ENCODE measurements around the gene SLC26A8. TPM values are rescaled to one million over a fixed set of nuclear protein-coding genes. Genes with fewer than 3 reads are reported as not detected.
"Not testable (repeated sequence)": the region's sequence is repeated elsewhere in the genome, so short reads cannot be mapped to it uniquely, and the experiment has no call there.

The SLC26A8 gene
- total RNA-seq, 4 donors from 2014 or later, result under 0.01 to 0.17 TPM; not detected in 2

- no peaks in the 10 kb centered on the region for H3K36me3 ChIP-seq
- H3K9me3 ChIP-seq, result no peaks in the 10 kb centered on the region
- H3K27me3 ChIP-seq, result no peaks in the 10 kb centered on the region
- DNase-seq (ENCODE audit: extremely low spot score), result no peak
- 88% methylated on average over 1 of the region's 1 CpG for WGBS
- H3K4me1 ChIP-seq, result no peaks in the 10 kb centered on the region
- H3K27ac ChIP-seq (replicated peaks in 1 of 4), result no peak overlapping the region
- no peak overlapping the region for H3K4me3 ChIP-seq
- intact Hi-C loops (cut with DNase I), result no loop called here
- TF ChIP-seq POLR2AphosphoS5 (IDR thresholded peaks at IDR 0.05) (no peak), CTCF (IDR thresholded peaks at IDR 0.05) (no peak), POLR2A (IDR thresholded peaks at IDR 0.05; ENCODE audit: low read depth) (no peak), EP300 (IDR thresholded peaks at IDR 0.05) (no peak)
Observed at GRCh38 chr6:35943390-35943789, 81.1 kb downstream of the SLC26A8 start.

- no peak overlapping the region for H3K27ac ChIP-seq (replicated peaks in 1 of 4)
- no peak overlapping the region for H3K4me3 ChIP-seq
- no peaks in the 10 kb centered on the region for H3K27me3 ChIP-seq
- no peaks in the 10 kb centered on the region for H3K9me3 ChIP-seq
- no peak for DNase-seq (ENCODE audit: extremely low spot score)
- H3K36me3 ChIP-seq, result no peaks in the 10 kb centered on the region
- intact Hi-C loops (cut with DNase I), result no loop called here
- H3K4me1 ChIP-seq, result no peaks in the 10 kb centered on the region
- TF ChIP-seq EP300 (IDR thresholded peaks at IDR 0.05) (no peak), POLR2AphosphoS5 (IDR thresholded peaks at IDR 0.05) (no peak), CTCF (IDR thresholded peaks at IDR 0.05) (no peak), POLR2A (IDR thresholded peaks at IDR 0.05; ENCODE audit: low read depth) (no peak)
Observed at GRCh38 chr6:35942355-35942754, 82.1 kb downstream of the SLC26A8 start.

- H3K27me3 ChIP-seq; H3K9me3 ChIP-seq; H3K4me1 ChIP-seq; intact Hi-C loops (cut with DNase I); H3K27ac ChIP-seq (replicated peaks in 1 of 4); DNase-seq (ENCODE audit: extremely low spot score); H3K4me3 ChIP-seq; H3K36me3 ChIP-seq: not testable (repeated sequence)
- WGBS, result 84% methylated on average over 7 of the region's 7 CpGs
Observed at GRCh38 chr6:35941170-35941569, 83.3 kb downstream of the SLC26A8 start.

- H3K27ac ChIP-seq (replicated peaks in 1 of 4); H3K27me3 ChIP-seq; H3K4me1 ChIP-seq; DNase-seq (ENCODE audit: extremely low spot score); H3K36me3 ChIP-seq; H3K4me3 ChIP-seq; H3K9me3 ChIP-seq; intact Hi-C loops (cut with DNase I): not testable (repeated sequence)
- 96% methylated on average over 2 of the region's 2 CpGs for WGBS
Observed at GRCh38 chr6:35940014-35940413, 84.4 kb downstream of the SLC26A8 start.

GRCh38 chr6:35939259-35939658 lies 85.2 kb downstream of the SLC26A8 start:
- WGBS, result 86% methylated on average over 5 of the region's 5 CpGs
- H3K27me3 ChIP-seq; intact Hi-C loops (cut with DNase I); DNase-seq (ENCODE audit: extremely low spot score); H3K27ac ChIP-seq (replicated peaks in 1 of 4); H3K4me1 ChIP-seq; H3K4me3 ChIP-seq; H3K9me3 ChIP-seq; H3K36me3 ChIP-seq: not testable (repeated sequence)

- 87% methylated on average over 1 of the region's 1 CpG for WGBS
- DNase-seq (ENCODE audit: extremely low spot score), result no peak
Observed at GRCh38 chr6:35936681-35937359, 87.6 kb downstream of the SLC26A8 start.

More at GRCh38 chr6:35936681-35937359, 87.6 kb downstream of the SLC26A8 start:
- no peak overlapping the region for H3K27ac ChIP-seq (replicated peaks in 1 of 4)
- H3K36me3 ChIP-seq, result no peaks in the 10 kb centered on the region
- no peaks in the 10 kb centered on the region for H3K4me1 ChIP-seq
- no peak for TF ChIP-seq CTCF (IDR thresholded peaks at IDR 0.05)
- TF ChIP-seq POLR2A (IDR thresholded peaks at IDR 0.05; ENCODE audit: low read depth), result no peak
- no peak for TF ChIP-seq POLR2AphosphoS5 (IDR thresholded peaks at IDR 0.05)
- no peak for TF ChIP-seq EP300 (IDR thresholded peaks at IDR 0.05)
- no peaks in the 10 kb centered on the region for H3K9me3 ChIP-seq
- H3K27me3 ChIP-seq, result peaks cover 0 to 6% (median 0%) of the 10 kb centered on the region in 4 donors
- H3K4me3 ChIP-seq, result no peak overlapping the region
- intact Hi-C loops (cut with DNase I), result no loop called here

Data from esophagus muscularis mucosa (tissue), 4 donors.